T-cell (primary cell): ENCODE data around the gene APOH. TPM values are rescaled to one million over a fixed set of nuclear protein-coding genes. Genes with fewer than 3 reads are reported as not detected.
A peak's percentile ranks its signal among the peaks of the same experiment; 100 is the strongest.
"Not testable (repeated sequence)": the region's sequence is repeated elsewhere in the genome, so short reads cannot be mapped to it uniquely, and the experiment has no call there.

Experiments used
- ATAC-seq, 4 experiments: fragments of 200-7000 bp in 3 of 4; fragments of 150-1000 bp in 1 of 4; cut with Tn5 transposase; replicated peaks in 1 of 4; 1 replicate in 3 of 4; 2 replicates in 1 of 4; pipeline ENCODE4 v1.10.0; 2021; ENCODE audit warnings: moderate library complexity in 3 of 4, mild to moderate bottlenecking in 2 of 4, moderate number of reproducible peaks in 1 of 4
- CTCF ChIA-PET, 2 donors: fragments of 300-600 bp; sonication (Branson Sonifier 250); formaldehyde crosslinking; loops; one replicate each; lab custom pipeline; 2022; ENCODE audit warnings: antibody characterized with exemption in 2 of 2; lab: Charles Lee
- POLR2A ChIA-PET, 2 donors: fragments of 300-600 bp; sonication (Branson Sonifier 250); formaldehyde crosslinking; loops; one replicate each; lab custom pipeline; 2022; ENCODE audit warnings: antibody characterized with exemption in 2 of 2; lab: Charles Lee
- DNase-seq, 35 experiments: peaks; one replicate each; pipeline versions ENCODE4 v3.0.0 to v3.0.0-alpha.2; 2013 to 2023
- H3K27ac ChIP-seq: one replicate; pipeline ENCODE4 v1.5.1; 2013; ENCODE audit warnings: low read length
- H3K27me3 ChIP-seq, 2 experiments: replicated peaks in 1 of 2; 1 replicate in 1 of 2; 2 replicates in 1 of 2; pipeline versions ENCODE4 v1.6.1 to v1.7.0; 2013; ENCODE audit warnings: low read length in 1 of 2, mixed read lengths in 1 of 2; ENCODE audit not compliant: control insufficient read depth in 2 of 2, insufficient read depth in 2 of 2; ENCODE audit errors: extremely low read depth in 1 of 2
- H3K36me3 ChIP-seq, 2 donors: 1 replicate in 1 of 2; 2 replicates in 1 of 2; pipeline versions ENCODE4 v1.6.1 to v1.7.0; 2013; ENCODE audit warnings: low read length in 1 of 2; ENCODE audit not compliant: control insufficient read depth in 2 of 2, insufficient read depth in 1 of 2; ENCODE audit errors: extremely low read depth in 1 of 2
- H3K4me1 ChIP-seq, 2 experiments: 1 replicate in 1 of 2; 2 replicates in 1 of 2; pipeline versions ENCODE4 v1.6.1 to v1.7.0; 2013; ENCODE audit warnings: low read length in 2 of 2, mixed read lengths in 1 of 2; ENCODE audit not compliant: insufficient read depth in 2 of 2, control insufficient read depth in 1 of 2; ENCODE audit errors: extremely low read depth in 1 of 2
- H3K4me3 ChIP-seq, 2 donors: 1 replicate in 1 of 2; 2 replicates in 1 of 2; pipeline versions ENCODE4 v1.5.1 to v1.7.0; 2013; ENCODE audit warnings: mild to moderate bottlenecking in 2 of 2, low read length in 1 of 2, moderate library complexity in 1 of 2; ENCODE audit not compliant: control insufficient read depth in 1 of 2; ENCODE audit errors: extremely low read depth in 1 of 2
- H3K9me3 ChIP-seq: 2 replicates; pipeline ENCODE4 v1.7.0; 2013
- H3K27ac Mint-ChIP-seq, 2 donors: one replicate each; pipeline ENCODE4 v1.8.0; 2020 to 2021; ENCODE audit warnings: mild to moderate bottlenecking in 2 of 2, mixed read lengths in 2 of 2
- H3K27me3 Mint-ChIP-seq, 2 donors: one replicate each; pipeline ENCODE4 v1.8.0; 2021 to 2022; ENCODE audit warnings: mixed read lengths in 2 of 2
- H3K36me3 Mint-ChIP-seq: one replicate; pipeline ENCODE4 v1.8.0; 2021; ENCODE audit warnings: mixed read lengths
- H3K4me1 Mint-ChIP-seq, 3 donors: one replicate each; pipeline ENCODE4 v1.8.0; 2020 to 2022; ENCODE audit warnings: mixed read lengths in 3 of 3, mild to moderate bottlenecking in 1 of 3
- H3K4me3 Mint-ChIP-seq, 3 donors: one replicate each; pipeline ENCODE4 v1.8.0; 2020 to 2022; ENCODE audit warnings: mild to moderate bottlenecking in 3 of 3, mixed read lengths in 3 of 3, moderate library complexity in 3 of 3
- H3K9me3 Mint-ChIP-seq, 3 donors: one replicate each; pipeline ENCODE4 v1.8.0; 2020 to 2022; ENCODE audit warnings: mixed read lengths in 3 of 3
- WGBS: methylation state at CpG from one replicate; pipeline ENCODE4 v1.1.5; 2013; ENCODE audit warnings: missing lambda C conversion rate; ENCODE audit not compliant: insufficient coverage; 5-methylcytosine and 5-hydroxymethylcytosine counted together
- total RNA-seq, 35 experiments: library from RNA in 6 of 35; stranded (reverse) in 6 of 35; fragments of 120-200 nt in 1 of 35; gene quantifications; one replicate each; pipeline versions ENCODE4 v1.2.1 to v1.2.4 and lab custom pipeline; 2013 to 2026

APOH gene
- total RNA-seq, 5 donors from 2014 or later (not counting 1 experiment from before 2014, with no cell fraction given) = 1.3 to 2.5 (median 2.0) TPM; not detected in 2

- H3K27me3 ChIP-seq = peaks cover 0 to 5% of the 10 kb centered on the region in 2 experiments
- H3K9me3 Mint-ChIP-seq = peaks cover 0 to 3% (median 0%) of the 10 kb centered on the region in 3 donors
These were observed 31.1 kb upstream of the APOH start for GRCh38 chr17:66260275-66260674.

GRCh38 chr17:66255527-66255971, 26.3 kb upstream of the APOH start:
- no peaks in the 10 kb centered on the region for H3K27me3 Mint-ChIP-seq
- no peaks in the 10 kb centered on the region for H3K36me3 Mint-ChIP-seq
- peak overlapping the region; percentile 76 to 93 for H3K27ac Mint-ChIP-seq
- WGBS = no CpG with 5 or more reads among the region's 3 CpGs
- H3K4me3 ChIP-seq = no peak overlapping the region
- CTCF ChIA-PET = interaction anchor here (0.6 to 3.2 kb wide), 9 partner anchors 54 to 418 kb away, joined by 3 to 22 read pairs (median 3); no protein-coding TSS in a partner anchor
- ATAC-seq = peak; percentile 28 to 81 (median 52)
- H3K4me1 ChIP-seq = peaks cover 4 to 14% of the 10 kb centered on the region in 2 experiments
- H3K36me3 ChIP-seq = no peaks in the 10 kb centered on the region
- peak overlapping the region; percentile 50 for H3K27ac ChIP-seq
- H3K9me3 Mint-ChIP-seq = no peaks in the 10 kb centered on the region
- POLR2A ChIA-PET = interaction anchor here in 1 of 2 donors (0.5 kb wide), 1 partner anchor 293 kb away, joined by 4 read pairs; no protein-coding TSS in a partner anchor
- H3K27me3 ChIP-seq = no peaks in the 10 kb centered on the region
- H3K4me3 Mint-ChIP-seq = peak overlapping the region in 2 of 3 donors; percentile 53
- DNase-seq = peak in 13 of 35 experiments; percentile 1 to 39 (median 10)
- H3K9me3 ChIP-seq = no peaks in the 10 kb centered on the region
- peaks cover 20 to 23% (median 21%) of the 10 kb centered on the region in 3 donors for H3K4me1 Mint-ChIP-seq

More at GRCh38 chr17:66260275-66260674, 31.1 kb upstream of the APOH start:
- no peak overlapping the region for H3K27ac ChIP-seq
- DNase-seq (no peak), ATAC-seq (no peak)
- no peaks in the 10 kb centered on the region for H3K9me3 ChIP-seq
- H3K4me1 ChIP-seq = peaks cover 4 to 6% of the 10 kb centered on the region in 2 experiments
- ChIA-PET CTCF (no interaction called here), POLR2A (no interaction called here)
- Mint-ChIP-seq H3K4me3 (no peak overlapping the region), H3K36me3 (no peaks in the 10 kb centered on the region), H3K4me1 (peaks cover 11 to 14% (median 13%) of the 10 kb centered on the region in 3 donors), H3K27ac (no peak overlapping the region), H3K27me3 (no peaks in the 10 kb centered on the region)
- WGBS = 76% methylated on average over 3 of the region's 6 CpGs
- no peak overlapping the region for H3K4me3 ChIP-seq
- H3K36me3 ChIP-seq = no peaks in the 10 kb centered on the region

- WGBS = no CpG with 5 or more reads among the region's 4 CpGs
- Mint-ChIP-seq H3K27me3 (no peaks in the 10 kb centered on the region), H3K9me3 (no peaks in the 10 kb centered on the region), H3K4me1 (peaks cover 21 to 25% (median 21%) of the 10 kb centered on the region in 3 donors), H3K36me3 (no peaks in the 10 kb centered on the region), H3K4me3 (peak overlapping the region in 2 of 3 donors; percentile 53), H3K27ac (peak overlapping the region; percentile 76 to 93)
- peak; percentile 85 to 93 (median 88) for ATAC-seq
- Histone ChIP-seq H3K27ac (peak overlapping the region; percentile 50), H3K9me3 (no peaks in the 10 kb centered on the region), H3K27me3 (no peaks in the 10 kb centered on the region), H3K36me3 (no peaks in the 10 kb centered on the region), H3K4me3 (no peak overlapping the region), H3K4me1 (peaks cover 4 to 15% of the 10 kb centered on the region in 2 experiments)
- ChIA-PET POLR2A (interaction anchor here in 1 of 2 donors (0.5 to 0.6 kb wide), 2 partner anchors 294 to 894 kb away, joined by 4 read pairs; no protein-coding TSS in a partner anchor), CTCF (interaction anchor here (0.6 to 3.2 kb wide), 8 partner anchors 55 to 419 kb away, joined by 3 to 22 read pairs (median 4); no protein-coding TSS in a partner anchor)
- peak in 29 of 35 experiments; percentile 3 to 86 (median 26) for DNase-seq
These were observed 25.9 kb upstream of the APOH start for GRCh38 chr17:66255112-66255511.

GRCh38 chr17:66253458-66253857, 24.2 kb upstream of the APOH start:
- H3K36me3 Mint-ChIP-seq, H3K27ac Mint-ChIP-seq, H3K9me3 ChIP-seq, H3K27ac ChIP-seq, H3K27me3 ChIP-seq, ATAC-seq, H3K36me3 ChIP-seq, DNase-seq, H3K9me3 Mint-ChIP-seq, CTCF ChIA-PET, H3K4me3 ChIP-seq, H3K4me3 Mint-ChIP-seq, POLR2A ChIA-PET, H3K27me3 Mint-ChIP-seq: not testable (repeated sequence)
- peaks cover 4 to 15% of the 10 kb centered on the region in 2 experiments for H3K4me1 ChIP-seq
- WGBS = 90% methylated on average over 4 of the region's 8 CpGs
- H3K4me1 Mint-ChIP-seq = peaks cover 21 to 29% (median 21%) of the 10 kb centered on the region in 3 donors

GRCh38 chr17:66250686-66251085, 21.5 kb upstream of the APOH start:
- no peaks in the 10 kb centered on the region for H3K9me3 ChIP-seq
- H3K4me1 ChIP-seq = peaks cover 24 to 26% of the 10 kb centered on the region in 2 experiments
- ChIA-PET CTCF (no interaction called here), POLR2A (interaction anchor here in 1 of 2 donors (0.6 kb wide), 2 partner anchors 21 to 56 kb away, joined by 3 to 4 read pairs; no protein-coding TSS in a partner anchor)
- Mint-ChIP-seq H3K4me3 (no peak overlapping the region), H3K36me3 (no peaks in the 10 kb centered on the region), H3K9me3 (no peaks in the 10 kb centered on the region), H3K27me3 (no peaks in the 10 kb centered on the region), H3K4me1 (peaks cover 24 to 40% (median 32%) of the 10 kb centered on the region in 3 donors), H3K27ac (peak overlapping the region in 1 of 2 donors; percentile 36)
- no peak for DNase-seq
- no peaks in the 10 kb centered on the region for H3K27me3 ChIP-seq
- H3K27ac ChIP-seq = no peak overlapping the region
- H3K36me3 ChIP-seq = no peaks in the 10 kb centered on the region
- H3K4me3 ChIP-seq = no peak overlapping the region
- ATAC-seq = no peak
- WGBS = no CpG with 5 or more reads among the region's 3 CpGs

- Histone ChIP-seq H3K27ac (no peak overlapping the region), H3K9me3 (no peaks in the 10 kb centered on the region), H3K4me3 (no peak overlapping the region), H3K36me3 (no peaks in the 10 kb centered on the region), H3K27me3 (no peaks in the 10 kb centered on the region), H3K4me1 (peaks cover 25 to 31% of the 10 kb centered on the region in 2 experiments)
- peaks cover 30 to 38% (median 31%) of the 10 kb centered on the region in 3 donors for H3K4me1 Mint-ChIP-seq
- WGBS = 50% methylated on average over 1 of the region's 5 CpGs
- H3K36me3 Mint-ChIP-seq = no peaks in the 10 kb centered on the region
- ATAC-seq (no peak), DNase-seq (no peak)
- ChIA-PET CTCF (interaction anchor here (0.7 to 0.9 kb wide), 3 partner anchors 201 to 329 kb away, joined by 3 to 10 read pairs (median 3); no protein-coding TSS in a partner anchor), POLR2A (interaction anchor here in 1 of 2 donors (0.7 kb wide), 1 partner anchor 710 kb away, joined by 3 read pairs; no protein-coding TSS in a partner anchor)
- H3K4me3 Mint-ChIP-seq = no peak overlapping the region
- H3K27me3 Mint-ChIP-seq = no peaks in the 10 kb centered on the region
- H3K9me3 Mint-ChIP-seq = no peaks in the 10 kb centered on the region
- H3K27ac Mint-ChIP-seq = peak overlapping the region in 1 of 2 donors; percentile 49
These were observed 19.1 kb upstream of the APOH start for GRCh38 chr17:66248285-66248684.
